WTC11 (cell line): ENCODE results near the gene SOD2. TPM values are rescaled to one million over a fixed set of nuclear protein-coding genes. Genes with fewer than 3 reads are reported as not detected.

Experiments used
- ATAC-seq: fragments of 200-7000 bp; cut with Tn5 transposase; 2 replicates; pipeline ENCODE4 v1.10.0; 2021; ENCODE audit warnings: mild to moderate bottlenecking, moderate library complexity
- CTCF ChIA-PET: fragments of 300-600 bp; sonication (Branson Sonifier 250); formaldehyde crosslinking; loops from one replicate; lab custom pipeline; 2021; ENCODE audit warnings: antibody characterized with exemption; lab: Charles Lee
- POLR2A ChIA-PET: fragments of 350-600 bp; sonication (Branson Sonifier 250); formaldehyde crosslinking; loops from one replicate; lab custom pipeline; 2021; ENCODE audit warnings: antibody characterized with exemption; lab: Charles Lee
- DNase-seq: peaks from one replicate; pipeline ENCODE4 v3.0.0; 2021; ENCODE audit warnings: low spot score
- H3K27ac Mint-ChIP-seq: 2 replicates; pipeline ENCODE4 v1.8.0; 2021; ENCODE audit warnings: mixed read lengths
- H3K27me3 Mint-ChIP-seq: 2 replicates; pipeline ENCODE4 v1.8.0; 2021; ENCODE audit warnings: low read depth, mild to moderate bottlenecking, moderate library complexity, mixed read lengths
- H3K36me3 Mint-ChIP-seq: 2 replicates; pipeline ENCODE4 v1.8.0; 2021; ENCODE audit warnings: mixed read lengths
- H3K4me1 Mint-ChIP-seq: 2 replicates; pipeline ENCODE4 v1.8.0; 2022; ENCODE audit warnings: mixed read lengths
- H3K4me3 Mint-ChIP-seq: 2 replicates; pipeline ENCODE4 v1.8.0; 2021; ENCODE audit warnings: mild to moderate bottlenecking, moderate library complexity, mixed read lengths
- H3K9me3 Mint-ChIP-seq: 2 replicates; pipeline ENCODE4 v1.8.0; 2021; ENCODE audit warnings: mixed read lengths
- AFF4 ChIP-seq: sonication (generic); formaldehyde crosslinking; IDR thresholded peaks from 2 replicates; pipeline ENCODE4 v1.8.1; 2023; ENCODE audit warnings: mild to moderate bottlenecking, missing genetic modification reagents, borderline replicate concordance
- ATF1 ChIP-seq: sonication (generic); formaldehyde crosslinking; IDR thresholded peaks from 2 replicates; pipeline ENCODE4 v1.8.1; 2023; ENCODE audit warnings: mild to moderate bottlenecking, moderate library complexity, missing genetic modification reagents
- CBFB ChIP-seq: sonication (generic); formaldehyde crosslinking; IDR thresholded peaks from 2 replicates; pipeline ENCODE4 v1.8.1; 2022; ENCODE audit warnings: mild to moderate bottlenecking, low read depth, missing genetic modification reagents
- CREB1 ChIP-seq: sonication (generic); formaldehyde crosslinking; IDR thresholded peaks from 2 replicates; pipeline ENCODE4 v1.8.0; 2023; ENCODE audit warnings: mild to moderate bottlenecking, missing genetic modification reagents
- EMX1 ChIP-seq: fragments of 250-450 bp; sonication (Bioruptor Pico); IDR thresholded peaks from 2 replicates; pipeline ENCODE4 v1.8.0; 2021; ENCODE audit warnings: mild to moderate bottlenecking
- ETV6 ChIP-seq: sonication (generic); formaldehyde crosslinking; IDR thresholded peaks from 2 replicates; pipeline ENCODE4 v1.8.1; 2022; ENCODE audit warnings: mild to moderate bottlenecking, missing genetic modification reagents
- FOXP4 ChIP-seq: sonication (generic); formaldehyde crosslinking; IDR thresholded peaks from 2 replicates; pipeline ENCODE4 v1.8.0; 2022; ENCODE audit warnings: mild to moderate bottlenecking, missing genetic modification reagents
- MAX ChIP-seq: sonication (generic); formaldehyde crosslinking; IDR thresholded peaks from 2 replicates; pipeline ENCODE4 v1.8.0; 2022; ENCODE audit warnings: mild to moderate bottlenecking, missing genetic modification reagents
- OVOL2 ChIP-seq: fragments of 250-450 bp; sonication (Bioruptor Pico); IDR thresholded peaks from 2 replicates; pipeline ENCODE4 v1.9.0; 2021; ENCODE audit warnings: mild to moderate bottlenecking, borderline replicate concordance
- RORB ChIP-seq: fragments of 250-450 bp; sonication (Bioruptor Pico); IDR thresholded peaks from 2 replicates; pipeline ENCODE4 v1.9.0; 2021; ENCODE audit warnings: mild to moderate bottlenecking
- SP1 ChIP-seq: sonication (generic); formaldehyde crosslinking; conservative IDR thresholded peaks from 2 replicates; pipeline ENCODE4 v1.8.1; 2022; ENCODE audit warnings: missing genetic modification reagents
- TEAD4 ChIP-seq: sonication (generic); formaldehyde crosslinking; IDR thresholded peaks from 2 replicates; pipeline ENCODE4 v1.8.0; 2022; ENCODE audit warnings: mild to moderate bottlenecking, missing genetic modification reagents
- ZNF416 ChIP-seq: fragments of 250-450 bp; sonication (Bioruptor Pico); IDR thresholded peaks from 2 replicates; pipeline ENCODE4 v1.9.0; 2021; ENCODE audit warnings: mild to moderate bottlenecking, inconsistent platforms
- total RNA-seq: library from RNA; stranded (reverse); gene quantifications from 3 replicates; pipeline ENCODE4 v1.2.3, GENCODE V29; 2021
- TF ChIP-seq, protein P1 (sequence below): fragments of 250-450 bp; sonication (Bioruptor Pico); IDR thresholded peaks from 2 replicates; pipeline ENCODE4 v1.9.0; 2021; ENCODE audit warnings: moderate library complexity, mild to moderate bottlenecking, inconsistent platforms, borderline replicate concordance
- TF ChIP-seq, protein P2 (sequence below): sonication (generic); formaldehyde crosslinking; IDR thresholded peaks from 2 replicates; pipeline ENCODE4 v1.8.0; 2022; ENCODE audit warnings: missing genetic modification reagents
- TF ChIP-seq, protein P3 (sequence below): fragments of 250-450 bp; sonication (Bioruptor Pico); IDR thresholded peaks from 2 replicates; pipeline ENCODE4 v2.1.2; 2022; ENCODE audit warnings: mild to moderate bottlenecking, moderate library complexity
- TF ChIP-seq, protein P4 (sequence below): fragments of 250-450 bp; sonication (Bioruptor Pico); IDR thresholded peaks from 2 replicates; pipeline ENCODE4 v1.8.0; 2021; ENCODE audit warnings: mild to moderate bottlenecking

SOD2 gene
- total RNA-seq, 1 experiment from 2014 or later, result 82.6 TPM

DNA sequence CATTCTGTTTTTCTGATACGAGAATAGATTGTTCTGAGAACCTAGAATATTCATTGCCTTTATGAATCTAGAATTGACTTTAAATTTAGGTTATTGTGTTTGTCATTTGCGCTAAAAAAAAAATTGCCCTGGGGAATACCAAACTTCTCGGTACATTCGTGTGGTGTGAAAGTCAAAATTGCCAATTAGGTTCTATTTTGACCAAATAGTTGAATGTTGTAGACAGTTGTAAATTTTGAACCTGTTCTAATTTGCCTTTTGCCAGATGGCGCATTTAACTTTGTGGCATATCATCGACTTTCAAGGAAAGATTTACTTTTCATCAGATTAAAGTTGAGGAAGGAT, 37.3 kb upstream of the SOD2 start:
- TF ChIP-seq AFF4 (no peak), CBFB (CRISPR knock-in tag) (no peak), RORB (CRISPR knock-in tag) (no peak), ZNF416 (no peak), TEAD4 (CRISPR knock-in tag) (no peak), CREB1 (CRISPR knock-in tag) (no peak)
- DNase-seq, result no peak
- Mint-ChIP-seq H3K4me1 (peaks cover 37% of the 10 kb centered on the region), H3K36me3 (peaks cover 9% of the 10 kb centered on the region), H3K9me3 (no peaks in the 10 kb centered on the region), H3K27ac (peak overlapping the region; percentile 45; the same call in 1 of the 2 replicates), H3K4me3 (peak overlapping the region; percentile 24), H3K27me3 (no peaks in the 10 kb centered on the region)
- CTCF ChIA-PET, result interaction anchor here (0.6 kb wide), 1 partner anchor 10 kb away, joined by 4 read pairs; no protein-coding TSS in a partner anchor
- ATAC-seq, result no peak
- POLR2A ChIA-PET, result interaction anchor here (0.6 to 1.4 kb wide), 2 partner anchors 30 to 58 kb away, joined by 3 read pairs; no protein-coding TSS in a partner anchor

DNA sequence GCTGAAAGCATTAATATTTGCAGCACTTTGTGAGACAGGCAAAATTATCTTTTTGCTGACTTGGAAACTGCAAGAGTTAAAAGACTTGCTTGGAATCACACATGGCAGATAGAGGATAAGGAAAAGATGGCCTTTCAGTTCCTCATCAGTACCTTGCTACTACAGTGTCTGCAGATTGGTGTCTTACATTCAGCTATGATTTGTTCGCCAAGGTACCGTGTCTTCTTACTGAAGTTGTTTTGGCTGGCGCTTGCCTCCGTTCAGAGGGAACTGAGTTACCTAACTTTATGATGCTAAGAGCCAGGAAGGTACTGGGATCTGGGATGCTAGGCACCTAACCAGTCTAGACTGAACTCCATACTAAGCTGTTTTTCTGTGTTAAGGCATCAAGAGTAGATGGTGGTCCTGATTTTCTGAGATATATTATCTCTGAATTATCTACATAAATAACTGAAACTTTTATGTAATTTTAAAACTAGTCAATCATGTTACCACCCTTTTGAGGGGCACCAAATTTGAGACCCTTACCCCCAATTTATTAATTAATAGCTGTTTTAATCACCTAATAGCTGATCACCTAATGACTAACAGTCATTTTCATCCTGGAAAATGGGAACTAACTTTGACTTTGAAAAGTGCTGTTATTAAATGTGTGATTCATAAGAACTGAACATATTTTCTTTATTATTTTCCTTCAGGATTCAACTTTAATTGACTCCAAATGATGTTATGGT, 36.7 kb upstream of the SOD2 start:
- Mint-ChIP-seq H3K36me3 (peaks cover 9% of the 10 kb centered on the region), H3K27me3 (no peaks in the 10 kb centered on the region), H3K4me3 (peak overlapping the region; percentile 89), H3K27ac (peak overlapping the region; percentile 82), H3K4me1 (peaks cover 37% of the 10 kb centered on the region), H3K9me3 (no peaks in the 10 kb centered on the region)
- ChIA-PET POLR2A (interaction anchor here (0.6 to 1.7 kb wide), 3 partner anchors 31 to 60 kb away, joined by 3 to 5 read pairs (median 3); partner anchors contain the start of genes MRPL18 and TCP1), CTCF (interaction anchor here (0.6 kb wide), 1 partner anchor 11 kb away, joined by 4 read pairs; no protein-coding TSS in a partner anchor)
- DNase-seq (no peak), ATAC-seq (no peak)
- TF ChIP-seq, protein P1, sequence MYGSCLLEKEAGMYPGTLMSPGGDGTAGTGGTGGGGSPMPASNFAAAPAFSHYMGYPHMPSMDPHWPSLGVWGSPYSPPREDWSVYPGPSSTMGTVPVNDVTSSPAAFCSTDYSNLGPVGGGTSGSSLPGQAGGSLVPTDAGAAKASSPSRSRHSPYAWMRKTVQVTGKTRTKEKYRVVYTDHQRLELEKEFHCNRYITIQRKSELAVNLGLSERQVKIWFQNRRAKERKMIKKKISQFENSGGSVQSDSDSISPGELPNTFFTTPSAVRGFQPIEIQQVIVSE (CRISPR knock-in tag), result no peak
- TF ChIP-seq EMX1 (CRISPR knock-in tag) (no peak), SP1 (CRISPR knock-in tag) (no peak), MAX (no peak), OVOL2 (CRISPR knock-in tag) (no peak), ETV6 (no peak)

- TF ChIP-seq, protein P1 (CRISPR knock-in tag), result no peak
- TF ChIP-seq, protein P2, sequence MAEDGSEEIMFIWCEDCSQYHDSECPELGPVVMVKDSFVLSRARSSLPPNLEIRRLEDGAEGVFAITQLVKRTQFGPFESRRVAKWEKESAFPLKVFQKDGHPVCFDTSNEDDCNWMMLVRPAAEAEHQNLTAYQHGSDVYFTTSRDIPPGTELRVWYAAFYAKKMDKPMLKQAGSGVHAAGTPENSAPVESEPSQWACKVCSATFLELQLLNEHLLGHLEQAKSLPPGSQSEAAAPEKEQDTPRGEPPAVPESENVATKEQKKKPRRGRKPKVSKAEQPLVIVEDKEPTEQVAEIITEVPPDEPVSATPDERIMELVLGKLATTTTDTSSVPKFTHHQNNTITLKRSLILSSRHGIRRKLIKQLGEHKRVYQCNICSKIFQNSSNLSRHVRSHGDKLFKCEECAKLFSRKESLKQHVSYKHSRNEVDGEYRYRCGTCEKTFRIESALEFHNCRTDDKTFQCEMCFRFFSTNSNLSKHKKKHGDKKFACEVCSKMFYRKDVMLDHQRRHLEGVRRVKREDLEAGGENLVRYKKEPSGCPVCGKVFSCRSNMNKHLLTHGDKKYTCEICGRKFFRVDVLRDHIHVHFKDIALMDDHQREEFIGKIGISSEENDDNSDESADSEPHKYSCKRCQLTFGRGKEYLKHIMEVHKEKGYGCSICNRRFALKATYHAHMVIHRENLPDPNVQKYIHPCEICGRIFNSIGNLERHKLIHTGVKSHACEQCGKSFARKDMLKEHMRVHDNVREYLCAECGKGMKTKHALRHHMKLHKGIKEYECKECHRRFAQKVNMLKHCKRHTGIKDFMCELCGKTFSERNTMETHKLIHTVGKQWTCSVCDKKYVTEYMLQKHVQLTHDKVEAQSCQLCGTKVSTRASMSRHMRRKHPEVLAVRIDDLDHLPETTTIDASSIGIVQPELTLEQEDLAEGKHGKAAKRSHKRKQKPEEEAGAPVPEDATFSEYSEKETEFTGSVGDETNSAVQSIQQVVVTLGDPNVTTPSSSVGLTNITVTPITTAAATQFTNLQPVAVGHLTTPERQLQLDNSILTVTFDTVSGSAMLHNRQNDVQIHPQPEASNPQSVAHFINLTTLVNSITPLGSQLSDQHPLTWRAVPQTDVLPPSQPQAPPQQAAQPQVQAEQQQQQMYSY (CRISPR knock-in tag), result no peak
- TF ChIP-seq, protein P3, sequence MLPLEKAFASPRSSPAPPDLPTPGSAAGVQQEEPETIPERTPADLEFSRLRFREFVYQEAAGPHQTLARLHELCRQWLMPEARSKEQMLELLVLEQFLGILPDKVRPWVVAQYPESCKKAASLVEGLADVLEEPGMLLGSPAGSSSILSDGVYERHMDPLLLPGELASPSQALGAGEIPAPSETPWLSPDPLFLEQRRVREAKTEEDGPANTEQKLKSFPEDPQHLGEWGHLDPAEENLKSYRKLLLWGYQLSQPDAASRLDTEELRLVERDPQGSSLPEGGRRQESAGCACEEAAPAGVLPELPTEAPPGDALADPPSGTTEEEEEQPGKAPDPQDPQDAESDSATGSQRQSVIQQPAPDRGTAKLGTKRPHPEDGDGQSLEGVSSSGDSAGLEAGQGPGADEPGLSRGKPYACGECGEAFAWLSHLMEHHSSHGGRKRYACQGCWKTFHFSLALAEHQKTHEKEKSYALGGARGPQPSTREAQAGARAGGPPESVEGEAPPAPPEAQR, result no peak
- TF ChIP-seq FOXP4 (CRISPR knock-in tag) (no peak), ATF1 (no peak)
- TF ChIP-seq, protein P4, sequence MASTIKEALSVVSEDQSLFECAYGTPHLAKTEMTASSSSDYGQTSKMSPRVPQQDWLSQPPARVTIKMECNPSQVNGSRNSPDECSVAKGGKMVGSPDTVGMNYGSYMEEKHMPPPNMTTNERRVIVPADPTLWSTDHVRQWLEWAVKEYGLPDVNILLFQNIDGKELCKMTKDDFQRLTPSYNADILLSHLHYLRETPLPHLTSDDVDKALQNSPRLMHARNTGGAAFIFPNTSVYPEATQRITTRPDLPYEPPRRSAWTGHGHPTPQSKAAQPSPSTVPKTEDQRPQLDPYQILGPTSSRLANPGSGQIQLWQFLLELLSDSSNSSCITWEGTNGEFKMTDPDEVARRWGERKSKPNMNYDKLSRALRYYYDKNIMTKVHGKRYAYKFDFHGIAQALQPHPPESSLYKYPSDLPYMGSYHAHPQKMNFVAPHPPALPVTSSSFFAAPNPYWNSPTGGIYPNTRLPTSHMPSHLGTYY (CRISPR knock-in tag), result no peak
- ChIA-PET POLR2A (interaction anchor here (0.9 to 1.7 kb wide), 2 partner anchors 35 to 61 kb away, joined by 3 to 5 read pairs; partner anchors contain the start of genes MRPL18 and TCP1), CTCF (no interaction called here)
- Mint-ChIP-seq H3K27ac (peak overlapping the region; percentile 92), H3K36me3 (peaks cover 12% of the 10 kb centered on the region), H3K27me3 (no peaks in the 10 kb centered on the region), H3K9me3 (no peaks in the 10 kb centered on the region), H3K4me3 (peak overlapping the region; percentile 89), H3K4me1 (peaks cover 32% of the 10 kb centered on the region)
- ATAC-seq, result no peak
- no peak for DNase-seq
Observed at GRCh38 chr6:159728531-159728964, 35.5 kb upstream of the SOD2 start.
